Spleen (tissue), 11 donors: ENCODE data around the gene CEP250. TPM values are rescaled to one million over a fixed set of nuclear protein-coding genes. Genes with fewer than 3 reads are reported as not detected.

Experiments used
- DNase-seq: peaks from one replicate; pipeline ENCODE4 v3.0.0-alpha.2; 2020
- H3K27ac ChIP-seq, 8 donors: fragments of 200-600 bp; sonication (generic) in 7 of 8; 1 replicate in 4 of 8; 2 replicates in 4 of 8; pipeline versions ENCODE4 v1.5.0 to v1.8.0; 2016 to 2021; ENCODE audit warnings: inconsistent platforms in 4 of 8, mild to moderate bottlenecking in 4 of 8, moderate library complexity in 1 of 8
- H3K27me3 ChIP-seq, 7 donors: fragments of 200-600 bp; sonication (generic) in 6 of 7; replicated peaks in 1 of 7; 1 replicate in 4 of 7; 2 replicates in 3 of 7; pipeline versions ENCODE4 v1.5.0 to v1.8.0; 2016 to 2021; ENCODE audit warnings: inconsistent platforms in 3 of 7, mild to moderate bottlenecking in 1 of 7
- H3K36me3 ChIP-seq, 6 donors: fragments of 200-600 bp; sonication (generic) in 5 of 6; 1 replicate in 4 of 6; 2 replicates in 2 of 6; pipeline versions ENCODE4 v1.5.0 to v1.8.0; 2016 to 2021; ENCODE audit warnings: inconsistent platforms in 2 of 6
- H3K4me1 ChIP-seq, 6 donors: fragments of 200-600 bp; sonication (generic) in 5 of 6; 1 replicate in 3 of 6; 2 replicates in 3 of 6; pipeline versions ENCODE4 v1.5.0 to v1.8.0; 2016 to 2021; ENCODE audit warnings: inconsistent platforms in 3 of 6
- H3K4me3 ChIP-seq, 8 donors: fragments of 200-600 bp; sonication (generic) in 7 of 8; 1 replicate in 4 of 8; 2 replicates in 4 of 8; pipeline versions ENCODE4 v1.5.0 to v1.8.0; 2016 to 2021; ENCODE audit warnings: inconsistent platforms in 4 of 8, mild to moderate bottlenecking in 4 of 8, moderate library complexity in 2 of 8
- H3K9me3 ChIP-seq, 8 donors: fragments of 200-600 bp; sonication (generic) in 7 of 8; 1 replicate in 4 of 8; 2 replicates in 4 of 8; pipeline versions ENCODE4 v1.5.0 to v1.8.0; 2016 to 2021; ENCODE audit warnings: inconsistent platforms in 4 of 8
- POLR2A ChIP-seq, 3 donors: fragments of 450-650 bp; IDR thresholded peaks; one replicate each; pipeline ENCODE4 v1.5.1; 2017; ENCODE audit warnings: antibody characterized with exemption in 3 of 3, mild to moderate bottlenecking in 1 of 3
- POLR2AphosphoS5 ChIP-seq, 3 donors: sonication (generic); formaldehyde crosslinking; IDR thresholded peaks; one replicate each; pipeline ENCODE4 v1.5.1; 2017; ENCODE audit warnings: antibody characterized with exemption in 3 of 3
- WGBS, 5 donors: extraction: QIAGEN DNeasy Blood & Tissue Kit in 3 of 5; methylation state at CpG; one replicate each; pipeline versions ENCODE4 v1.1.5 to v1.1.7; 2013 to 2018; 5-methylcytosine and 5-hydroxymethylcytosine counted together
- intact Hi-C: fragments of 100-400 bp; cut with DNase I; formaldehyde crosslinking; loops from one replicate; pipeline ENCODE4 v1.15.0; 2023; ENCODE audit warnings: low total_unique reads
- microRNA-seq, 3 donors: library from miRNA; unstranded; fragments of <30 nt; microRNA quantifications; one replicate each; pipeline versions ENCODE4 to v1.1.0, GENCODE V29; 2019 to 2020
- polyA plus RNA-seq, 3 donors: library from polyadenylated mRNA; stranded (reverse); fragments of 200-250 nt; gene quantifications; one replicate each; pipeline ENCODE4 v1.2.1, GENCODE V29; 2013
- small RNA-seq, 4 donors: library from RNA; depleted of rRNA; stranded (forward); fragments of <200 nt; gene quantifications; one replicate each; pipeline ENCODE3, GENCODE V24; 2016
- total RNA-seq, 7 donors: library from RNA; depleted of rRNA in 3 of 7; stranded (reverse); fragments of >200 nt in 3 of 7; fragmentation: NEBNext Ultra II Directional in 4 of 7; extraction: Animal tissue kit (Norgen Biotek cat#: 25700) in 4 of 7; gene quantifications; one replicate each; pipeline versions ENCODE4 v1.1.0 to v1.2.1, GENCODE V29; 2016 to 2021
- TF ChIP-seq, protein P1 (sequence below), 11 experiments: fragments of 200-600 bp in 7 of 11; fragments of 450-650 bp in 4 of 11; sonication (generic) in 4 of 11; IDR thresholded peaks in 8 of 11; conservative IDR thresholded peaks in 3 of 11; 1 replicate in 7 of 11; 2 replicates in 4 of 11; pipeline versions ENCODE4 v1.4.0 to v1.8.0; 2016 to 2021; ENCODE audit warnings: antibody characterized with exemption in 11 of 11, inconsistent platforms in 4 of 11, mild to moderate bottlenecking in 1 of 11
- donor health status: healthy with polysubstance abuse.
- donor health status: DM: no; HTN: no; CAD: no; lungs with moderate emphysema.
- donor health status: DM: no; HTN: no; CAD: no.
- donor health status: Bipolar disorder and iron deficiency.
- donor health status: healthy.
- donor health status: DM: no; HTN: no; CAD: no.
- donor health status: DM: yes; HTN: yes; CAD: no.

CEP250 gene
- total and polyA plus RNA-seq, 10 donors = 15.2 to 70.0 (median 45.7) TPM

DNA sequence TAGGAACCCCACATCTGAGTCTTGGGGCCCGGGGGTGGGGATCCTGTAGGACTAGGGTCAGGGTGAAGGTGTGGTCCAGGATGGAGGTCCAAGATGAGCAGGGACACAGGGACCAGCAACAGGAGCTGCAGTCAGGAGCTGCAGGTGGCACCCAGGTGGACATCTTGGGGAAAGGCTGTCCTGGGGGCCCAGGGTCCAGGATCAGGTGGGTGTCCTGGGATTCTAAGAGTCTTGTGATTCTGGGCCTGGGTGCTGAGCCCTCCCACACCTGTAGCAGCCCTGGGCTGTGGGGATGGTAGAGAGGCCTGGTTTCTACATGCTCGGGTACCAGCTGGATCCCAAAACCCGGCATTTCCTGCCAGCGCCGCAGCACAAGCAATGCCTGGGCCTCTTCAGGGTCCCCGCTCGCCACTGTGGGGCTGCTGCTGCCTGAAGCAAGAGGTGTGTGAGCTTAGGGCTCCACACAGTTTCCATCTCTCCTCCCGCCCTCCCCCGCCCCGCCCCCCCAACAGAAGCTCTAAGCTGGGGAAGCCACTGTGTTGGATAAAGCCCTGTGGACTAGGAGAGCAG, 107.2 kb downstream of the CEP250 start:
- H3K4me3 ChIP-seq = no peak overlapping the region
- DNase-seq = no peak
- intact Hi-C loops = no loop called here

DNA sequence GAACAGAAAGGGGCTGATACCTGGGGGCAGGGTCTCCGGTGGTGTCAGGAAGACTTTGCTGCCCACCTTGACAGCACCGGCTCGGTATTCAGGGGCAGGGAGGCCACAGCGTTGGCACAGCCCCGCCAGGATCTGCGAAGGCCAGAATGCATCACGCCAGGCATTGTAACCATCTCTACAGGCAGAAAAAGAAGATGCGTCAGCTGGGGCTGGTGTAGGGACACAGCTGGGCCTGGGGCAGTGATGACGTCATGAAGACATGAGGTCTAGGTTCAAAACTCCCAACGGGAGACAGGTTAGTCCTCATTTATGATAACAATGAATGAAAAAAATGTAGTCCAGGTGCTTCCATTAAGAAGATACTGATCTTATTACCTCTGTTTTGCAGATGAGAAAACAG, 108.4 kb downstream of the CEP250 start:
- 89 to 95% (median 92%) methylated on average over 10 of the region's 10 CpGs for WGBS, 5 donors
- TF ChIP-seq POLR2AphosphoS5 (IDR thresholded peaks at IDR 0.05) (no peak), POLR2A (IDR thresholded peaks at IDR 0.05) (no peak)
- TF ChIP-seq, protein P1, sequence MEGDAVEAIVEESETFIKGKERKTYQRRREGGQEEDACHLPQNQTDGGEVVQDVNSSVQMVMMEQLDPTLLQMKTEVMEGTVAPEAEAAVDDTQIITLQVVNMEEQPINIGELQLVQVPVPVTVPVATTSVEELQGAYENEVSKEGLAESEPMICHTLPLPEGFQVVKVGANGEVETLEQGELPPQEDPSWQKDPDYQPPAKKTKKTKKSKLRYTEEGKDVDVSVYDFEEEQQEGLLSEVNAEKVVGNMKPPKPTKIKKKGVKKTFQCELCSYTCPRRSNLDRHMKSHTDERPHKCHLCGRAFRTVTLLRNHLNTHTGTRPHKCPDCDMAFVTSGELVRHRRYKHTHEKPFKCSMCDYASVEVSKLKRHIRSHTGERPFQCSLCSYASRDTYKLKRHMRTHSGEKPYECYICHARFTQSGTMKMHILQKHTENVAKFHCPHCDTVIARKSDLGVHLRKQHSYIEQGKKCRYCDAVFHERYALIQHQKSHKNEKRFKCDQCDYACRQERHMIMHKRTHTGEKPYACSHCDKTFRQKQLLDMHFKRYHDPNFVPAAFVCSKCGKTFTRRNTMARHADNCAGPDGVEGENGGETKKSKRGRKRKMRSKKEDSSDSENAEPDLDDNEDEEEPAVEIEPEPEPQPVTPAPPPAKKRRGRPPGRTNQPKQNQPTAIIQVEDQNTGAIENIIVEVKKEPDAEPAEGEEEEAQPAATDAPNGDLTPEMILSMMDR (IDR thresholded peaks at IDR 0.05 in 8 of 11, conservative IDR thresholded peaks at IDR 0.05 in 3 of 11) = no peak

More for the DNA sequence above, 107.2 kb downstream of the CEP250 start:
- WGBS, 5 donors = 79 to 86% (median 82%) methylated on average over 7 to 10 of the region's 10 CpGs
- TF ChIP-seq POLR2AphosphoS5 (IDR thresholded peaks at IDR 0.05) (no peak), POLR2A (IDR thresholded peaks at IDR 0.05) (no peak)
- TF ChIP-seq, protein P1 (IDR thresholded peaks at IDR 0.05 in 8 of 11, conservative IDR thresholded peaks at IDR 0.05 in 3 of 11) = no peak
- Histone ChIP-seq H3K36me3 (peaks cover 0 to 22% (median 4%) of the 10 kb centered on the region in 6 donors), H3K4me1 (no peaks in the 10 kb centered on the region), H3K27ac (no peak overlapping the region), H3K9me3 (no peaks in the 10 kb centered on the region), H3K27me3 (no peaks in the 10 kb centered on the region)

DNA sequence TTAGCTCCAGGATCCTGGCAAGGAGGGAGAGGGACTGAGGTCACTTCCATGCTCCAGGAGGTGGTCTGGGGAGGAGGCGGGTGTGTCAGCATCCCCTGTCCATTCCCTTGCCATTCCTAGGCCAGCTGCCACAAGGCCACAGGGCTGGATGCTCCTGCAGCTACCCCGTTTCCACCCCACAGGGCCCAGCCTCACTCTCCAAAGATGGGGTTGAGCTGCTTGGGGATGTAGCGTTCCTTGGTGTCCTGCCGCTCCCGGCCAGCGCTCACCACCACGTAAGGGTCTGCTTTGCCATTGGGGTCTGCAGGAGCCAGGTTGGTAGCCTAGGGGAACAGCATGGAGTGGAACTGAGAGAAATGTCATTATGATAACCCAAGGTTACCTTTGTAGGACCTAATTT, 109.5 kb downstream of the CEP250 start:
- Histone ChIP-seq H3K36me3 (no peaks in the 10 kb centered on the region), H3K9me3 (no peaks in the 10 kb centered on the region), H3K27me3 (no peaks in the 10 kb centered on the region), H3K4me1 (no peaks in the 10 kb centered on the region), H3K4me3 (no peak overlapping the region), H3K27ac (no peak overlapping the region)
- TF ChIP-seq, protein P1 (IDR thresholded peaks at IDR 0.05 in 8 of 11, conservative IDR thresholded peaks at IDR 0.05 in 3 of 11) = no peak
- TF ChIP-seq POLR2A (IDR thresholded peaks at IDR 0.05) (no peak), POLR2AphosphoS5 (IDR thresholded peaks at IDR 0.05) (no peak)
- intact Hi-C loops = no loop called here
- peak; percentile 55 for DNase-seq
- 93 to 96% (median 94%) methylated on average over 6 to 7 of the region's 7 CpGs for WGBS, 5 donors

More for the DNA sequence above, 108.4 kb downstream of the CEP250 start:
- H3K27ac ChIP-seq = no peak overlapping the region
- intact Hi-C loops = no loop called here
- no peaks in the 10 kb centered on the region for H3K27me3 ChIP-seq
- no peak overlapping the region for H3K4me3 ChIP-seq
- H3K4me1 ChIP-seq = no peaks in the 10 kb centered on the region
- H3K9me3 ChIP-seq = no peaks in the 10 kb centered on the region
- DNase-seq = peak; percentile 15
- peaks cover 0 to 10% (median 0%) of the 10 kb centered on the region in 6 donors for H3K36me3 ChIP-seq

DNA sequence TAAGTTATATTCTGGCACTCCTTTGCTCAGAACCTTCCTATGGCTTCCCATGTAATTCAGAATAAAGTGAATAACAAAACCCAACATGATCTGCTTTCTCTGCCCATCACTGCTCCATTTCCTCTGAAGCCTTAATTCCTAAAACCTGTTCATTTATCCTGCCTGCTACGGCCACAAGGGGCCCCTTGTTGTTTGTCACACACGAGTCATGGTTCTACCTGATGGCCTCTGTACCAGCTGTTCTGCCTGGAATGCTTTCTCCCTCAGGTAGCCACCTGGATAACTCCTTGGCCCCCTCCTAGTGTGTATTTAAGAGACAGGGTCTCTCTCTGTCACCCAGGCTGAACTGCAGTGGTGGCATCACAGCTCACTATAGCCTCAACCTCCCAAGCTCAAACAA, 113.2 kb downstream of the CEP250 start:
- TF ChIP-seq POLR2AphosphoS5 (IDR thresholded peaks at IDR 0.05) (no peak), POLR2A (IDR thresholded peaks at IDR 0.05) (no peak)
- TF ChIP-seq, protein P1 (IDR thresholded peaks at IDR 0.05 in 8 of 11, conservative IDR thresholded peaks at IDR 0.05 in 3 of 11) = no peak
- Histone ChIP-seq H3K36me3 (peaks cover 0 to 3% (median 0%) of the 10 kb centered on the region in 6 donors), H3K9me3 (peaks cover 0 to 16% (median 15%) of the 10 kb centered on the region in 8 donors), H3K4me3 (no peak overlapping the region), H3K27ac (no peak overlapping the region), H3K4me1 (no peaks in the 10 kb centered on the region), H3K27me3 (no peaks in the 10 kb centered on the region)
- DNase-seq = peak; percentile 9
- 10 to 16% (median 14%) methylated on average over 2 of the region's 2 CpGs for WGBS, 5 donors
- intact Hi-C loops = no loop called here

Small RNAs within 50 kb of the gene (microRNA-seq; reads per million reads assigned to microRNA genes)
- gene MIR1289-1 = 0 reads per million in 3 donors

Small RNAs within 50 kb of the gene (small RNA-seq; reads per million reads assigned to genes)
- gene MIR1289-1 = 0 reads per million in 4 donors

Other genes starting within 250 kb of the CEP250 start
- gene MMP24, start 228.9 kb upstream of the CEP250 start, total RNA-seq = under 1 TPM; 0.10 to 0.32 (median 0.24) TPM
- gene MMP24, start 228.9 kb upstream of the CEP250 start, polyA plus RNA-seq = under 1 TPM; 0.11 to 0.13 (median 0.12) TPM
- gene MMP24OS, start 177.5 kb upstream of the CEP250 start, total RNA-seq = 10 to 100 TPM; 21.3 to 68.6 (median 47.5) TPM
- 10 to 100 TPM; 18.6 to 41.5 (median 28.5) TPM for gene MMP24OS, start 177.5 kb upstream of the CEP250 start, polyA plus RNA-seq
- gene EIF6, start 170.8 kb upstream of the CEP250 start, total RNA-seq = 10 to 100 TPM; 50.5 to 76.8 (median 62.2) TPM
- gene EIF6, start 170.8 kb upstream of the CEP250 start, polyA plus RNA-seq = 100 to 1,000 TPM in 2 of 3 donors, 10 to 100 TPM in 1; 88.2 to 121 (median 104) TPM
- gene FAM83C, start 163.2 kb upstream of the CEP250 start, total RNA-seq = not detected
- not detected for gene FAM83C, start 163.2 kb upstream of the CEP250 start, polyA plus RNA-seq
- gene UQCC1, start 43.6 kb upstream of the CEP250 start, total RNA-seq = 10 to 100 TPM; 38.1 to 69.0 (median 46.7) TPM
- gene UQCC1, start 43.6 kb upstream of the CEP250 start, polyA plus RNA-seq = 10 to 100 TPM; 20.8 to 24.6 (median 23.1) TPM
- gene GDF5, start 17.4 kb upstream of the CEP250 start, total RNA-seq = not detected
- under 1 TPM; 0.02 to 0.06 (median 0.03) TPM for gene GDF5, start 17.4 kb upstream of the CEP250 start, polyA plus RNA-seq
- not detected for gene C20orf173, start 74.1 kb downstream of the CEP250 start, total RNA-seq
- gene C20orf173, start 74.1 kb downstream of the CEP250 start, polyA plus RNA-seq = not detected
- gene ERGIC3, start 86.5 kb downstream of the CEP250 start, total RNA-seq = 100 to 1,000 TPM; 127 to 179 (median 149) TPM
- 100 to 1,000 TPM; 134 to 179 (median 145) TPM for gene ERGIC3, start 86.5 kb downstream of the CEP250 start, polyA plus RNA-seq
- 10 to 100 TPM in 5 of 7 donors, 1 to 10 TPM in 2; 2.5 to 32.1 (median 14.7) TPM for gene SPAG4, start 160.2 kb downstream of the CEP250 start, total RNA-seq
- 10 to 100 TPM in 1 of 3 donors, 1 to 10 TPM in 2; 5.2 to 10.9 (median 5.7) TPM for gene SPAG4, start 160.2 kb downstream of the CEP250 start, polyA plus RNA-seq
- gene CPNE1, start 209.3 kb downstream of the CEP250 start, total RNA-seq = 100 to 1,000 TPM in 6 of 7 donors, 10 to 100 TPM in 1; 93.9 to 247 (median 234) TPM
- gene CPNE1, start 209.3 kb downstream of the CEP250 start, polyA plus RNA-seq = 100 to 1,000 TPM; 183 to 215 (median 203) TPM
- 100 to 1,000 TPM in 1 of 7 donors, 10 to 100 TPM in 6; 44.6 to 100 (median 89.1) TPM for gene RBM12, start 209.3 kb downstream of the CEP250 start, total RNA-seq
- 10 to 100 TPM; 10.6 to 17.9 (median 14.4) TPM for gene RBM12, start 209.3 kb downstream of the CEP250 start, polyA plus RNA-seq
- 10 to 100 TPM; 22.8 to 40.8 (median 25.6) TPM for gene NFS1, start 243.8 kb downstream of the CEP250 start, total RNA-seq
- 10 to 100 TPM; 21.3 to 33.8 (median 29.7) TPM for gene NFS1, start 243.8 kb downstream of the CEP250 start, polyA plus RNA-seq
- 100 to 1,000 TPM in 3 of 7 donors, 10 to 100 TPM in 4; 66.2 to 166 (median 75.7) TPM for gene ROMO1, start 243.8 kb downstream of the CEP250 start, total RNA-seq
- gene ROMO1, start 243.8 kb downstream of the CEP250 start, polyA plus RNA-seq = 100 to 1,000 TPM; 333 to 372 (median 354) TPM